Measurements from ENCODE around the gene CNPPD1.

DNA sequence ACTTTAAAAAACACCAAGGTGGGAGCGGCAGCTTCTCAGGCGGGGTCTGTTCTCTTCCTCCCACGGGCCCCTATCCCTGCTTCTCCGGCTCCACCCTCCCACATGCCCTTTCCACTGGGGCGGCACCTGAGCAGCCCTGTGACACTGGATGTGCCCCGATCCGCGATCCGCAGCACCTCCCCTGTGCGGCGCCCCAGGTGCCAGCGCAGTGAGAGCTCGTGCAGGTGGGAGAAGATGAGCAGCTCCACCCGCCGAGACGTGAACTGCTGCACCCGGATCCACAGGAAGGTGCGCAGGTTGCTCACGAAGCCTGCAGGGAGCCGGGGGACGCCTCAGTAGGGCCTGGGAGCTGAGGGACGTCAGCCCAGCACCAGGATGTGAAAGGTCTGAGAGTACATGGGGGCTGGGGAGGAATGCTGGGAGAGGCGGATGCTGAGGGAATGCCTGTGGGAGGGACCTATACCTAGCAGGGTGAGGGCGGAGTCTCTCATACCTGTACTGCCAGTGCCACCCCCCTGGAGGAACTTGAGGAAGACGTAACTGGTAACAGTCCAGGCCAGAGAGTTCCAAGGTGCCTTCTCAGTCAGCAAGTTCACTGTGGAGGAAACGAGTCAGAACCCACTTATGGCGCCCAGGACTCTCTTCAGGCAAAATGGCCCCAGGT, 39.3 kb upstream of the CNPPD1 start:
- TF ChIP-seq NR3C1 (IDR thresholded peaks at IDR 0.05) (no peak), CTCF (IDR thresholded peaks at IDR 0.05) (no peak), POLR2A (IDR thresholded peaks at IDR 0.05; ENCODE audit: low read length) (no peak), MAX (IDR thresholded peaks at IDR 0.05) (no peak), EHF (CRISPR knock-in tag; IDR thresholded peaks at IDR 0.05) (no peak), FOSL2 (IDR thresholded peaks at IDR 0.05) (no peak), FOSL2 (CRISPR knock-in tag; IDR thresholded peaks at IDR 0.05) (no peak)
